ENCODE results near the gene TBX10. TPM values are rescaled to one million over a fixed set of nuclear protein-coding genes. Genes with fewer than 3 reads are reported as not detected.
"Not testable (repeated sequence)": the region's sequence is repeated elsewhere in the genome, so short reads cannot be mapped to it uniquely, and the experiment has no call there.

TBX10 gene
- total RNA-seq, 2 donors from 2014 or later, result not detected

GRCh38 chr11:67628710-67629385, 10.7 kb downstream of the TBX10 start:
- no peak for ATAC-seq
- H3K27ac Mint-ChIP-seq, result peak overlapping the region in 1 of 2 donors; percentile 78

GRCh38 chr11:67627812-67628624, 11.5 kb downstream of the TBX10 start:
- Mint-ChIP-seq H3K27ac (no peak overlapping the region), H3K9me3 (no peaks in the 10 kb centered on the region), H3K36me3 (no peaks in the 10 kb centered on the region)
- no peak for DNase-seq (ENCODE audit: low spot score in 2 of 2)
- ATAC-seq, result no peak

More at GRCh38 chr11:67628710-67629385, 10.7 kb downstream of the TBX10 start:
- no peaks in the 10 kb centered on the region for H3K9me3 Mint-ChIP-seq
- H3K36me3 Mint-ChIP-seq, result no peaks in the 10 kb centered on the region
- no peak for DNase-seq (ENCODE audit: low spot score in 2 of 2)

GRCh38 chr11:67627441-67627811, 12.1 kb downstream of the TBX10 start:
- H3K36me3 Mint-ChIP-seq, result no peaks in the 10 kb centered on the region
- DNase-seq (ENCODE audit: low spot score in 2 of 2), result no peak
- H3K9me3 Mint-ChIP-seq, result no peaks in the 10 kb centered on the region
- no peak for ATAC-seq
- no peak overlapping the region for H3K27ac Mint-ChIP-seq

GRCh38 chr11:67626970-67627369, 12.6 kb downstream of the TBX10 start:
- H3K27ac Mint-ChIP-seq, result no peak overlapping the region
- no peaks in the 10 kb centered on the region for H3K9me3 Mint-ChIP-seq
- ATAC-seq, result no peak
- no peak for DNase-seq (ENCODE audit: low spot score in 2 of 2)
- no peaks in the 10 kb centered on the region for H3K36me3 Mint-ChIP-seq

- DNase-seq (ENCODE audit: low spot score in 2 of 2); H3K9me3 Mint-ChIP-seq; H3K36me3 Mint-ChIP-seq; ATAC-seq: not testable (repeated sequence)
- peak overlapping the region in 1 of 2 donors; percentile 65 for H3K27ac Mint-ChIP-seq
These were observed 13.3 kb downstream of the TBX10 start for GRCh38 chr11:67626131-67626833.

- not testable (repeated sequence) for H3K36me3 Mint-ChIP-seq
These were observed 15.8 kb downstream of the TBX10 start for GRCh38 chr11:67623795-67624194.

GRCh38 chr11:67622905-67623304, 16.7 kb downstream of the TBX10 start:
- H3K27ac Mint-ChIP-seq; H3K9me3 Mint-ChIP-seq; H3K36me3 Mint-ChIP-seq; DNase-seq (ENCODE audit: low spot score in 2 of 2); ATAC-seq: not testable (repeated sequence)

More at GRCh38 chr11:67623795-67624194, 15.8 kb downstream of the TBX10 start:
- not testable (repeated sequence) for H3K9me3 Mint-ChIP-seq; ATAC-seq; H3K27ac Mint-ChIP-seq; DNase-seq (ENCODE audit: low spot score in 2 of 2)

- not testable (repeated sequence) for ATAC-seq; H3K9me3 Mint-ChIP-seq; H3K27ac Mint-ChIP-seq; DNase-seq (ENCODE audit: low spot score in 2 of 2); H3K36me3 Mint-ChIP-seq
These were observed 17.6 kb downstream of the TBX10 start for GRCh38 chr11:67621928-67622327.

GRCh38 chr11:67620621-67621020, 18.9 kb downstream of the TBX10 start:
- not testable (repeated sequence) for H3K27ac Mint-ChIP-seq; H3K36me3 Mint-ChIP-seq; H3K9me3 Mint-ChIP-seq; DNase-seq (ENCODE audit: low spot score in 2 of 2); ATAC-seq

- not testable (repeated sequence) for DNase-seq (ENCODE audit: low spot score in 2 of 2); ATAC-seq; H3K36me3 Mint-ChIP-seq; H3K9me3 Mint-ChIP-seq
- H3K27ac Mint-ChIP-seq, result peak overlapping the region in 1 of 2 donors; percentile 75
These were observed 19.6 kb downstream of the TBX10 start for GRCh38 chr11:67619683-67620618.

- not testable (repeated sequence) for H3K36me3 Mint-ChIP-seq; H3K27ac Mint-ChIP-seq; H3K9me3 Mint-ChIP-seq; ATAC-seq; DNase-seq (ENCODE audit: low spot score in 2 of 2)
These were observed 20.5 kb downstream of the TBX10 start for GRCh38 chr11:67618901-67619659.

- no peak for DNase-seq (ENCODE audit: low spot score in 2 of 2)
- H3K36me3 Mint-ChIP-seq, result no peaks in the 10 kb centered on the region
- H3K9me3 Mint-ChIP-seq, result no peaks in the 10 kb centered on the region
- H3K27ac Mint-ChIP-seq, result peak overlapping the region in 1 of 2 donors; percentile 98
- no peak for ATAC-seq
These were observed 22.2 kb downstream of the TBX10 start for GRCh38 chr11:67617243-67617953.

- no peaks in the 10 kb centered on the region for H3K36me3 Mint-ChIP-seq
- peak overlapping the region; percentile 44 to 98 for H3K27ac Mint-ChIP-seq
- no peaks in the 10 kb centered on the region for H3K9me3 Mint-ChIP-seq
- peak in 1 of 2 donors; percentile 2 for ATAC-seq
- no peak for DNase-seq (ENCODE audit: low spot score in 2 of 2)
These were observed 22.9 kb downstream of the TBX10 start for GRCh38 chr11:67616431-67617242.

- H3K27ac Mint-ChIP-seq, result peak overlapping the region; percentile 44 to 98
- H3K9me3 Mint-ChIP-seq, result no peaks in the 10 kb centered on the region
- DNase-seq (ENCODE audit: low spot score in 2 of 2), result no peak
- peak in 1 of 2 donors; percentile 25 for ATAC-seq
- no peaks in the 10 kb centered on the region for H3K36me3 Mint-ChIP-seq
These were observed 23.7 kb downstream of the TBX10 start for GRCh38 chr11:67615728-67616430.

Data from activated naive CD4-positive, alpha-beta T cell treated with anti-CD3 and anti-CD28 coated beads, Interleukin-2, amount 50 U/mL, for 72 hours (primary cell).